ENCODE measurements around the gene EMID1.

Gene EMID1

DNA sequence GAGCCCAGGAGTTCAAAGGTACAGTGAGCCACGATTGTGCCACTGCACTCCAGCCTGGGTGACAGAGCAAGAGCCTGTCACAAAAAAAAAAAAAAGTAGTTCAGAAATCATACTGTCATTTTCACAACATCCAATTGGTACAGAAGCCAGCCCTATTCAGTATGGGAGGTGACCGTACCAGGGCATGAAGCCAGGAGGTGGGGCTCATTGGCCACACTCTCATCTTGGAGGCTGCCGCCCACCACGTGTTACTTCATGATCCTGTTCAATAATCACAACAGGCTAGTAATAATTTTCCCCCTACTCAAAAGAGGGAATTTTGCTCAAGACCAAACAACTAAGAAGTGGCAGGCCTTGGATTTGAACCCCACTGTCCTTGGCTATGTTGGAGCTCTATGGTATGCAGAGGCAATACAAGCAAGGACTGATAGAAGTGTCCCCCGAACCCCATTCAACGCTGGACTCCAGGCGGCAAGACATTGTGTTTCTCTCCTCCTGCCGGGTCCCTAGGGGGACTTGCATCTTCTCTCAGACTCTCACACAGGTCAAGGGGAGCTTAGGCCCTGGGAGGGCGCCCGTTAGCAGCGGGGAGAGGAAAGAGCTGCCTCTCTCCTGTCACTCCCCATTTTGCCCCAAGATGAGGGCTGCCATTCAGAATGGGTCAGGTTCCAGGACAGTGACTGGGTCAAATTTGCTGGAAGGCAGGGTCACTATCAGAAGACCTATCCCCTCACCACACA, 40.2 kb upstream of the EMID1 start:
- no peak overlapping the region for H3K9ac ChIP-seq (ENCODE audit: low read depth, low read length)
- H3K9me3 ChIP-seq (ENCODE audit: insufficient read depth, low read length, severe bottlenecking): no peaks in the 10 kb centered on the region
- H3K36me3 ChIP-seq (ENCODE audit: insufficient read depth, low read length): no peaks in the 10 kb centered on the region
- no peak overlapping the region for H3K4me3 ChIP-seq (ENCODE audit: low read depth in 1 of 2, low read length in 2 of 2)
- H3K4me2 ChIP-seq (ENCODE audit: insufficient read depth, low read length): no peak overlapping the region
- no peaks in the 10 kb centered on the region for H4K20me1 ChIP-seq (ENCODE audit: insufficient read depth, low read length)
- H3K27me3 ChIP-seq (ENCODE audit: insufficient read depth, low read length, poor library complexity): no peaks in the 10 kb centered on the region
- no peak overlapping the region for H2AFZ ChIP-seq (ENCODE audit: low read depth, low read length)
- peaks cover 36% of the 10 kb centered on the region for H3K4me1 ChIP-seq (ENCODE audit: insufficient read depth, low read length)
- no peaks in the 10 kb centered on the region for H3K79me2 ChIP-seq (ENCODE audit: insufficient read depth, low read length)
- ATAC-seq (ENCODE audit: insufficient read depth, low read depth) (no peak), DNase-seq (no peak)
- peak overlapping the region; percentile 83 for H3K27ac ChIP-seq (ENCODE audit: low read length)
- TF ChIP-seq, protein P1, sequence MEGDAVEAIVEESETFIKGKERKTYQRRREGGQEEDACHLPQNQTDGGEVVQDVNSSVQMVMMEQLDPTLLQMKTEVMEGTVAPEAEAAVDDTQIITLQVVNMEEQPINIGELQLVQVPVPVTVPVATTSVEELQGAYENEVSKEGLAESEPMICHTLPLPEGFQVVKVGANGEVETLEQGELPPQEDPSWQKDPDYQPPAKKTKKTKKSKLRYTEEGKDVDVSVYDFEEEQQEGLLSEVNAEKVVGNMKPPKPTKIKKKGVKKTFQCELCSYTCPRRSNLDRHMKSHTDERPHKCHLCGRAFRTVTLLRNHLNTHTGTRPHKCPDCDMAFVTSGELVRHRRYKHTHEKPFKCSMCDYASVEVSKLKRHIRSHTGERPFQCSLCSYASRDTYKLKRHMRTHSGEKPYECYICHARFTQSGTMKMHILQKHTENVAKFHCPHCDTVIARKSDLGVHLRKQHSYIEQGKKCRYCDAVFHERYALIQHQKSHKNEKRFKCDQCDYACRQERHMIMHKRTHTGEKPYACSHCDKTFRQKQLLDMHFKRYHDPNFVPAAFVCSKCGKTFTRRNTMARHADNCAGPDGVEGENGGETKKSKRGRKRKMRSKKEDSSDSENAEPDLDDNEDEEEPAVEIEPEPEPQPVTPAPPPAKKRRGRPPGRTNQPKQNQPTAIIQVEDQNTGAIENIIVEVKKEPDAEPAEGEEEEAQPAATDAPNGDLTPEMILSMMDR (IDR thresholded peaks at IDR 0.05; ENCODE audit: borderline replicate concordance, extremely low read depth, low read length, poor library complexity, severe bottlenecking): no peak
- no peak for TF ChIP-seq EZH2 (IDR thresholded peaks at IDR 0.05; ENCODE audit: borderline replicate concordance, low read depth, low read length, severe bottlenecking)

GRCh38 chr22:29166180-29166579, 39.5 kb upstream of the EMID1 start:
- DNase-seq (no peak), ATAC-seq (ENCODE audit: insufficient read depth, low read depth) (no peak)
- peaks cover 36% of the 10 kb centered on the region for H3K4me1 ChIP-seq (ENCODE audit: insufficient read depth, low read length)
- peak overlapping the region; percentile 83 for H3K27ac ChIP-seq (ENCODE audit: low read length)
- no peak overlapping the region for H2AFZ ChIP-seq (ENCODE audit: low read depth, low read length)
- H3K4me3 ChIP-seq (ENCODE audit: low read depth in 1 of 2, low read length in 2 of 2): no peak overlapping the region
- TF ChIP-seq, protein P1 (IDR thresholded peaks at IDR 0.05; ENCODE audit: borderline replicate concordance, extremely low read depth, low read length, poor library complexity, severe bottlenecking): no peak
- no peak for TF ChIP-seq EZH2 (IDR thresholded peaks at IDR 0.05; ENCODE audit: borderline replicate concordance, low read depth, low read length, severe bottlenecking)
- no peaks in the 10 kb centered on the region for H3K79me2 ChIP-seq (ENCODE audit: insufficient read depth, low read length)
- no peaks in the 10 kb centered on the region for H3K27me3 ChIP-seq (ENCODE audit: insufficient read depth, low read length, poor library complexity)
- H4K20me1 ChIP-seq (ENCODE audit: insufficient read depth, low read length): no peaks in the 10 kb centered on the region
- H3K9me3 ChIP-seq (ENCODE audit: insufficient read depth, low read length, severe bottlenecking): no peaks in the 10 kb centered on the region
- no peak overlapping the region for H3K9ac ChIP-seq (ENCODE audit: low read depth, low read length)
- H3K4me2 ChIP-seq (ENCODE audit: insufficient read depth, low read length): no peak overlapping the region
- no peaks in the 10 kb centered on the region for H3K36me3 ChIP-seq (ENCODE audit: insufficient read depth, low read length)

GRCh38 chr22:29167032-29167911, 38.4 kb upstream of the EMID1 start:
- no peaks in the 10 kb centered on the region for H3K9me3 ChIP-seq (ENCODE audit: insufficient read depth, low read length, severe bottlenecking)
- no peak overlapping the region for H2AFZ ChIP-seq (ENCODE audit: low read depth, low read length)
- DNase-seq (peak; percentile 97), ATAC-seq (ENCODE audit: insufficient read depth, low read depth) (peak; percentile 91)
- TF ChIP-seq, protein P1 (IDR thresholded peaks at IDR 0.05; ENCODE audit: borderline replicate concordance, extremely low read depth, low read length, poor library complexity, severe bottlenecking): no peak
- TF ChIP-seq EZH2 (IDR thresholded peaks at IDR 0.05; ENCODE audit: borderline replicate concordance, low read depth, low read length, severe bottlenecking): no peak
- H3K4me1 ChIP-seq (ENCODE audit: insufficient read depth, low read length): peaks cover 36% of the 10 kb centered on the region
- H3K79me2 ChIP-seq (ENCODE audit: insufficient read depth, low read length): no peaks in the 10 kb centered on the region
- H3K27me3 ChIP-seq (ENCODE audit: insufficient read depth, low read length, poor library complexity): no peaks in the 10 kb centered on the region
- H3K4me3 ChIP-seq (ENCODE audit: low read depth in 1 of 2, low read length in 2 of 2): peak overlapping the region in 1 of 2 experiments; percentile 26; a peak in 2 of 4 replicates
- H3K36me3 ChIP-seq (ENCODE audit: insufficient read depth, low read length): no peaks in the 10 kb centered on the region
- peak overlapping the region; percentile 48 for H3K9ac ChIP-seq (ENCODE audit: low read depth, low read length)
- peak overlapping the region; percentile 83 for H3K27ac ChIP-seq (ENCODE audit: low read length)
- peak overlapping the region; percentile 47 for H3K4me2 ChIP-seq (ENCODE audit: insufficient read depth, low read length)
- H4K20me1 ChIP-seq (ENCODE audit: insufficient read depth, low read length): no peaks in the 10 kb centered on the region

Measured in DND-41 (cell line).